GM12872 (cell line): ENCODE measurements around the gene EEIG1.

Experiments
- CTCF ChIP-seq: IDR thresholded peaks from 3 replicates; pipeline ENCODE4 v1.5.1; 2011; ENCODE audit warnings: low read depth, mild to moderate bottlenecking, low read length, moderate library complexity; ENCODE audit not compliant: insufficient read depth

EEIG1 gene

GRCh38 chr9:127972236-127972871 is 8.4 kb downstream of the EEIG1 start:
- TF ChIP-seq CTCF: no peak

GRCh38 chr9:127971357-127972235 is 9.2 kb downstream of the EEIG1 start:
- no peak for TF ChIP-seq CTCF

GRCh38 chr9:127970401-127971313 is 10.1 kb downstream of the EEIG1 start:
- no peak for TF ChIP-seq CTCF

- no peak for TF ChIP-seq CTCF
These were observed 11.9 kb downstream of the EEIG1 start for GRCh38 chr9:127968700-127969383.

- TF ChIP-seq CTCF: no peak
These were observed 12.7 kb downstream of the EEIG1 start for GRCh38 chr9:127968042-127968441.

GRCh38 chr9:127967151-127967809 is 13.5 kb downstream of the EEIG1 start:
- TF ChIP-seq CTCF: no peak
